Progenitor cell of endocrine pancreas (in vitro differentiated cells): Measurements from ENCODE around the gene SCD. TPM values are rescaled to one million over a fixed set of nuclear protein-coding genes. Genes with fewer than 3 reads are reported as not detected.

Experiments used
- DNase-seq: peaks from one replicate; pipeline ENCODE4 v3.0.0; 2021; ENCODE audit warnings: low spot score; ENCODE audit not compliant: unreplicated experiment
- H3K27ac Mint-ChIP-seq: 2 replicates; pipeline ENCODE4 v1.8.0; 2021; ENCODE audit warnings: mild to moderate bottlenecking, moderate library complexity, mixed read lengths
- H3K27me3 Mint-ChIP-seq: 2 replicates; pipeline ENCODE4 v1.8.0; 2021; ENCODE audit warnings: mixed read lengths
- H3K36me3 Mint-ChIP-seq: 2 replicates; pipeline ENCODE4 v1.8.0; 2022; ENCODE audit warnings: mixed read lengths; ENCODE audit not compliant: insufficient read depth
- H3K4me1 Mint-ChIP-seq: 2 replicates; pipeline ENCODE4 v1.8.0; 2021; ENCODE audit warnings: low read depth, mixed read lengths
- H3K4me3 Mint-ChIP-seq: 2 replicates; pipeline ENCODE4 v1.8.0; 2021; ENCODE audit warnings: low read depth, mild to moderate bottlenecking, moderate library complexity, mixed read lengths
- H3K9me3 Mint-ChIP-seq: 2 replicates; pipeline ENCODE4 v1.8.0; 2021; ENCODE audit warnings: low read depth, mixed read lengths
- CTCF ChIP-seq: fragments of 200-600 bp; sonication (generic); IDR thresholded peaks from one replicate; pipeline ENCODE4 v1.5.0; 2021; ENCODE audit warnings: antibody characterized with exemption, mild to moderate bottlenecking; ENCODE audit not compliant: unreplicated experiment
- total RNA-seq: library from RNA; stranded (reverse); gene quantifications from 2 replicates; pipeline ENCODE4 v1.2.1, GENCODE V29; 2021

The SCD gene
- total RNA-seq, 1 donor from 2014 or later: 281 TPM

- peaks cover 29% of the 10 kb centered on the region for H3K4me1 Mint-ChIP-seq
- no peak for DNase-seq
- no peaks in the 10 kb centered on the region for H3K9me3 Mint-ChIP-seq
- H3K27ac Mint-ChIP-seq: peak overlapping the region; percentile 78
- TF ChIP-seq CTCF: no peak
- H3K36me3 Mint-ChIP-seq: peaks cover 67% of the 10 kb centered on the region
- no peaks in the 10 kb centered on the region for H3K27me3 Mint-ChIP-seq
- H3K4me3 Mint-ChIP-seq: no peak overlapping the region
Observed at GRCh38 chr10:100357059-100357858, 10.2 kb downstream of the SCD start.

GRCh38 chr10:100359030-100359432, 12.0 kb downstream of the SCD start:
- peaks cover 57% of the 10 kb centered on the region for H3K36me3 Mint-ChIP-seq
- peak overlapping the region; percentile 61 for H3K4me3 Mint-ChIP-seq
- no peak for DNase-seq
- H3K27me3 Mint-ChIP-seq: no peaks in the 10 kb centered on the region
- no peaks in the 10 kb centered on the region for H3K9me3 Mint-ChIP-seq
- H3K4me1 Mint-ChIP-seq: peaks cover 26% of the 10 kb centered on the region
- TF ChIP-seq CTCF: no peak
- peak overlapping the region; percentile 81 for H3K27ac Mint-ChIP-seq

- DNase-seq: no peak
- no peaks in the 10 kb centered on the region for H3K9me3 Mint-ChIP-seq
- H3K27me3 Mint-ChIP-seq: no peaks in the 10 kb centered on the region
- H3K4me3 Mint-ChIP-seq: peak overlapping the region; percentile 61
- H3K36me3 Mint-ChIP-seq: peaks cover 51% of the 10 kb centered on the region
- peak overlapping the region; percentile 81 for H3K27ac Mint-ChIP-seq
- H3K4me1 Mint-ChIP-seq: peaks cover 28% of the 10 kb centered on the region
- no peak for TF ChIP-seq CTCF
Observed at GRCh38 chr10:100359529-100360150, 12.6 kb downstream of the SCD start.

GRCh38 chr10:100360234-100360633, 13.2 kb downstream of the SCD start:
- TF ChIP-seq CTCF: no peak
- Mint-ChIP-seq H3K4me1 (peaks cover 32% of the 10 kb centered on the region), H3K36me3 (peaks cover 45% of the 10 kb centered on the region), H3K4me3 (no peak overlapping the region), H3K9me3 (no peaks in the 10 kb centered on the region), H3K27me3 (no peaks in the 10 kb centered on the region), H3K27ac (no peak overlapping the region)
- no peak for DNase-seq

- no peak for DNase-seq
- no peak for TF ChIP-seq CTCF
- H3K36me3 Mint-ChIP-seq: peaks cover 28% of the 10 kb centered on the region
- peaks cover 26% of the 10 kb centered on the region for H3K4me1 Mint-ChIP-seq
- H3K27ac Mint-ChIP-seq: peak overlapping the region; percentile 38
- no peaks in the 10 kb centered on the region for H3K27me3 Mint-ChIP-seq
- no peak overlapping the region for H3K4me3 Mint-ChIP-seq
- no peaks in the 10 kb centered on the region for H3K9me3 Mint-ChIP-seq
Observed at GRCh38 chr10:100362570-100363496, 15.8 kb downstream of the SCD start.
